T follicular helper cell (primary cell): Measurements from ENCODE around the gene KPNA2.
"Not testable (repeated sequence)": the region's sequence is repeated elsewhere in the genome, so short reads cannot be mapped to it uniquely, and the experiment has no call there.

Experiments
- DNase-seq: peaks from one replicate; pipeline ENCODE4 v3.0.0-alpha.2; 2020; ENCODE audit warnings: low read depth
- total RNA-seq, 2 experiments: gene quantifications; one replicate each; lab custom pipeline; 2026; lab: John Stamatoyannopoulos, UW

KPNA2 gene
- total RNA-seq, result 32.4 to 213 reads per million in 2 experiments

GRCh38 chr17:68035523-68036303 is at the start of gene KPNA2:
Gene KPNA2 (plus strand): TSS chr17:68035735. CDS start chr17:68037133, 1,398 bp downstream.
- peak; percentile 89 for DNase-seq

DNA sequence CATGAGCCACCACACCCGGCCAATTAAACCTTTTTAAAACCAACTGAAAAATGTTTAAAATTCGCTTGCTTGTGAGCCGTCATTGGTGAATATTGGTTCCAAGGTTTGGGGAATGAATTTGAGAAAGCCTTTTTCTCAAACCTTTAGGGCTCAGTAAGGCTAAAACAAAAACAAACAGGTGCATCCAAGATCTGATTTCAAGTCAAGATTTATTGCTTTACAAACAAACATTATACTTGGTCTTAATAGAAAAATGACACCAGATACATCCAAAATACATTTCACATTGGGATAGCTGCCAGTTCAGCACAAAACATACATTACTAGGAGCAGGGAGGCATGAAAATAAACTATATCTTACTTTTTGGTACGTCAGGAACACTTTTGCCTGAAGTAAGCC is 44.6 kb upstream of the KPNA2 start:
- no peak for DNase-seq

DNA sequence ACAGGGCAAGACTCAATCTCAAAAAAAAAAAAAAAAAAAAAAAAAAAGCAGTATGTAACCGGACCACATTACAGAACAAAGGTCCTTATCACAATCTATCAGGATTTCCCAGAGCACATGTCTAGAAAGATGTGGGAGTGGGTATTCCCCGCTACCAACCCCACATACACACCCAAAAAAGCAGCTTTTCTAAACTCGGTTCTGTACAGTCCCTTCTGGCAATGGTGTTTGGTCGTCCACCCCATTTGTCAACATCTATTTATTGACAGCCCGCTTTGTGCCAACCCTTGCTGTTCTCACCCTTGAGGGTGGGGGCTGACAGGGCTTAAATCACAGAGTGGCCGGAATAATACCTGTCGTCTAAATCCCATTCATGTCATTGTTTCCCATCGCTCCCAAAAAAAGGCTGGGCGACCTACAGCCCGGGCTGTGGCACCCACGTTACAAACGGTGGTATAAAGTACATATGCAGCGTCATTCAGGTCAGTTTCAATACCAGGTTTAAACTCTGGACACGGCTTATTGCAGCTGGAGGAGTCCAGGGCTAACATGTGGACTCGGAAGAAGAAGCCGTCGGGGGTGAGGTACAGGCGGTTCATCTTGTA is 42.9 kb upstream of the KPNA2 start:
- no peak for DNase-seq

DNA sequence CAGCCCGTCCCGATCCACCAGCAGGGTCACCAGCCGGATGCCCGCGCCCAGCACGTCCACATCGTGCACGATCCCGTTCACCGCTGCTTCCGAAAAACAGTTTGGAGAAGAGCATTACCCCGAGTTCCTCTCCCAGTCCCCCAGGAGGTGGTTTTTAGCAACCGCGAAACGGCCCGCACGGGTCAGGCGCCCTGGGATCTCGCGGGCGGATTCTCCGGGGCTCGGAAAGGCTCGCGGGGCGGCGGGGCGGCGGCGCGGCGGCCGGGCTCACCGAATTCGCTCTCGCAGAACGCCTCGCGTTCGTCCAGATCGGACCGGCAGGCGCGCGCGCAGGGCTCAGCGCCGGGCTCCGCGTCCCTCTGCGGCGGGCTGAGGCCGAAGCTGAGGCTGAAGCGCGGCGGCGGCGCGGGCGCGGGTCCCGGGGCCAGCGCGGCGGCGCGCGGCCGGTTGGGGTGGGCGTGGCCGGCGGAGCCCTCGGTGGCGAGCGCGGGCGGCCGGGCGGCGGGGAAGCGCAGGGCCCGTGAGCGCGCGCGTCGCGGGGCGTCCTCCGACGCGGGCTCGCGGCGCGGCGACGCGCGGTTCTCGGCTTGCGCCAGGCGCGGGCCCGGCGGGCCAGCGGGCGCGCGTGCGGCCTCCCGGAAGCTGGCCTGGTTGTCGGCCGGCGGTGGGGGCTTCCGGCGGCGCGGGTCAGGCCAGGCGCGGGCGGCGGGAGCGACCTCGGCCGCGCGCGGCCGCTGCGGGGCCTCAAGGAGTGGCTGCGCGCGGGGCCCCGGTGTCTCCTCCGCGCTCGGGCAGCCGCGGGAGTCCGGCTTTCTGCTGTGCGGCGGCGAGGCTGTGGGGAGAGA is 42.2 kb upstream of the KPNA2 start:
- peak; percentile 51 for DNase-seq

- DNase-seq, result no peak
Measured at GRCh38 chr17:67993998-67994361, 41.6 kb upstream of the KPNA2 start.

- no peak for DNase-seq
Measured at GRCh38 chr17:67994817-67995569, 40.5 kb upstream of the KPNA2 start.

GRCh38 chr17:67995570-67996263 is 39.8 kb upstream of the KPNA2 start:
- DNase-seq, result no peak

DNA sequence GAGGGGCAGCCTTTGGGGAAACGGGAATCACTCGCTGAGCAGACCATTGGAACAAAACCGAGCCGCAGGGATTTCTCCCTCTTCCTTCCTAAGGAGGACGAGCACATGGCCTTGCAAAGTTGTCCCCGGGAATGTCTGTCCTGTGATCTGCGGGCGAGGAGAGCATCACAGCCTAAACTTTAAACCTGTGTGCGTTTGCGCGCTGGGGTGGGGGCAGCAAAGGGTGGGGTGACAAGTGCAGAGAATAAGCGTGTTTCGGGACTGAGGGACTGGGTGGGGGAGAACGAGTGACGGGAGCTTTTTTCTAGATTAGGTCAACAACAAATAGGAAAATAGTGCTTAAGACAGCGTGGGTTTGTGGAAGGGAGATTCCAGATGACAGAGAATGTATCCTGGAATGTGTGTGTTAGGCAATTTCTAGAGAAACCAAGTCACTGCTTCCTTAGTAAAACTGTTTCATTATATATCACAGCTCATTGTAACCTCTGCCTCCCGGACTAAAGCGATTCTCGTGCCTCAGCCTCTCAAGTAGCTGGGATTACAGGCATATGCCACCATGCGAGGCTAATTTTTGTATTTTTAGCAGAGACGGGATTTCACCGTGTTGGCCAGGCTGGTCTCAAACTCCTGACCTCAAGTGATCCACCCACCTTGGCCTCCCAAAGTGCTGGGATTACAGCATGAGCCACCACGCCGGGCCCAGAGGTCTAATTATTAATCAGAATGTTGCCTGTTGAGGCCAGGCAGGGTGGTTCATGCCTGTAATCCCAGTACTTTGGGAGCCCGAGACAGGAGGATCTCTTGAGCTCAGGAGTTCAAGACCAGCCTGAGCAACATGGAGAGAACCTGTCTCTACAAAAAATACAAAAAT is 39.0 kb upstream of the KPNA2 start, which contains the start of gene C17orf58:
Gene C17orf58 (minus strand): TSS at position 169 of the 871 bp plus-strand sequence. CDS start 271 bp downstream, outside the sequence.
- DNase-seq, result not testable (repeated sequence)

- no peak for DNase-seq
Measured at GRCh38 chr17:67998466-67998865, 37.1 kb upstream of the KPNA2 start.

DNA sequence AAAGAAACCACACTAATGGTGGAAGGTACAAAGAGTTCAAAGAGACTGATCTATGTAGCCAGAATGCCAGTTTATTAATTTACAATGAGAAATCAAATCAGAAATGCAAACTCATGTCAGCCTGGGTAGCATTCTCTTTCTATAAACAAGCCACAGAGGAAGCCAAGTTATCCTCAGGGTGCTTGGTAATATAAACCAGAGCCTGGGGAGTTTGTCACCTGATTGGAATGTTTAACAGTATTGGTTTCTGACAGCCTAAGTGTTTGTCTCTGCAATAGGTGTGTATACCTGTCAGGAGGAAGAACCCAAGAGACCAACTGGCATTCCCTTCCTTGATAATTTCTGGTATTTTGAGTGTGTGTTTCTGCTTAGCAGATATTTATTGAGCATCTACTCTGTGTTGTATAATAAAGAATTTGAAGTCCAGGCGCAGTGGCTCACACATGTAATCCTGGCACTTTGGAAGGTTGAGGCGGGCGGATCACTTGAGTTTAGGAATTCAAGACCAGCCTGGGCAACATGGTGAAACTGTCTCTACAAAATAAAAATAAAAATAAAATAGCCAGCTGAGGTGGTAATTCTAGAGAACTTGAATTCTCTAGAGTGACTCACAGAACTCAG is 36.1 kb upstream of the KPNA2 start:
- no peak for DNase-seq

- DNase-seq, result no peak
Measured at GRCh38 chr17:68004201-68004600, 31.3 kb upstream of the KPNA2 start.

DNA sequence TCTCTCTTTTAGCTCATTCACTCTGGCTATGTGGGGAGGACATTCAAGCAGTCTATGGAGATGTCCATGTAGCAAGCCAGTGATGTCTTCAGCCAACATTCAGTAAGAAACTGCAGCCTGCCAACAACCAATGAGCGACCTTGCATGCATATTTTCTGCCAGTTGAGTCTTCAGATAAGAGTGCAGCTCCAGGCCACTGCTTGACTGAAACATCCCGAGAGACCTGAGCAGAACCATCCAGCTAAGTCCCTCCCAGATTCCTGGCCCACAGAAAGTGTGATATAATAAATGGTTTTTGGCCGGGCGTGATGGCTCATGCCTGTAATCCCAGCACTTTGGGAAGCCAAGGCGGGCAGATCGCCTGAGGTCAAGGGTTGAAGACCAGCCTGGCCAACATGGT is 28.7 kb upstream of the KPNA2 start:
- no peak for DNase-seq

- DNase-seq, result peak; percentile 31
Measured at GRCh38 chr17:68011199-68011665, 24.3 kb upstream of the KPNA2 start.

GRCh38 chr17:68013385-68013784 is 22.1 kb upstream of the KPNA2 start:
- no peak for DNase-seq

- no peak for DNase-seq
Measured at GRCh38 chr17:68015081-68015723, 20.3 kb upstream of the KPNA2 start.

GRCh38 chr17:68016838-68017237 is 18.7 kb upstream of the KPNA2 start:
- DNase-seq, result no peak

DNA sequence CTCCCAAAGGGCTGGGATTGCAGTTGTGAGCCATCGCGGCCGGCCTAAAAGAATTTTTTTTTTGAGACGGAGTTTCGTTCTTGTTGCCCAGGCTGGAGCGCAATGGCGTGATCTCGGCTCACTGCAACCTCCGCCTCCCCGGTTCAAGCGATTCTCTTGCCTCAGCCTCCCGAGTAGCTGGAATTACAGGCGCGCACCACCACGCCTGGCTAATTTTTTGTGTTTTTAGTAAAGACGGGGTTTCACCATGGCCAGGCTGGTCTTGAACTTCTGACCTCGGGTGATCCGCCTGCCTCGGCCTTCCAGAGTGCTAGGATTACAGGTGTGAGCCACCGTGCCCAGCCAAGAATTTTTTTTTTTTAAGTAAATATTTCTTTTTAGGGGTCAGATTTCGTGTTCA is 17.0 kb upstream of the KPNA2 start:
- DNase-seq, result not testable (repeated sequence)

- DNase-seq, result no peak
Measured at GRCh38 chr17:68019336-68019674, 16.2 kb upstream of the KPNA2 start.
